GM18505 (cell line): ENCODE results near the gene NPAS1.

ENCODE experiments used
- ATAC-seq: cut with Tn5 transposase; IDR thresholded peaks from one replicate; pipeline ENCODE4 v1.9.1; 2021; ENCODE audit not compliant: unreplicated experiment
- POLR2A ChIP-seq: IDR thresholded peaks from 4 replicates; pipeline ENCODE4 v1.6.1; 2011; ENCODE audit warnings: borderline replicate concordance; ENCODE audit not compliant: insufficient read depth, insufficient read length; ENCODE audit errors: extremely low read depth

Gene NPAS1

GRCh38 chr19:46981286-46981945, 38.2 kb upstream of the NPAS1 start:
- TF ChIP-seq POLR2A, result no peak
- ATAC-seq, result no peak

DNA sequence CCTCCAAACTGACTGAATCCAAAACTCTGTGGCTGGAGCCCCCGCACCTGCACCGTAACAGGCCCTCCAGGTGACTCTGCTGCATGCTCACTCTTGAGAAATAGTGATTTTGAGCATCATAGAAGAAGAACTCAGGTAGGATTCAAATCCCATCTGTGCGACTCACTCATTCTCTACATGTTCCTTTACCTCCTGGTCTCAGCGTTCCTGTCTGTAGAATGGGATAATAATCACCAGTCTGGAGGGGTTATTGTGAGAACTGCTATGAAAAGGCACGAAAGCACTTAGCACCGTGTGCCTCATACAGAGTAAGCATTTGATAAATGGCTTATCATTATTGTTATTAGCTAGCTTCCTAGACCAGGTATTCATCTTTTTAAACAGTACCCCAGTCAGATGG, 36.5 kb upstream of the NPAS1 start:
- no peak for TF ChIP-seq POLR2A
- ATAC-seq, result no peak

DNA sequence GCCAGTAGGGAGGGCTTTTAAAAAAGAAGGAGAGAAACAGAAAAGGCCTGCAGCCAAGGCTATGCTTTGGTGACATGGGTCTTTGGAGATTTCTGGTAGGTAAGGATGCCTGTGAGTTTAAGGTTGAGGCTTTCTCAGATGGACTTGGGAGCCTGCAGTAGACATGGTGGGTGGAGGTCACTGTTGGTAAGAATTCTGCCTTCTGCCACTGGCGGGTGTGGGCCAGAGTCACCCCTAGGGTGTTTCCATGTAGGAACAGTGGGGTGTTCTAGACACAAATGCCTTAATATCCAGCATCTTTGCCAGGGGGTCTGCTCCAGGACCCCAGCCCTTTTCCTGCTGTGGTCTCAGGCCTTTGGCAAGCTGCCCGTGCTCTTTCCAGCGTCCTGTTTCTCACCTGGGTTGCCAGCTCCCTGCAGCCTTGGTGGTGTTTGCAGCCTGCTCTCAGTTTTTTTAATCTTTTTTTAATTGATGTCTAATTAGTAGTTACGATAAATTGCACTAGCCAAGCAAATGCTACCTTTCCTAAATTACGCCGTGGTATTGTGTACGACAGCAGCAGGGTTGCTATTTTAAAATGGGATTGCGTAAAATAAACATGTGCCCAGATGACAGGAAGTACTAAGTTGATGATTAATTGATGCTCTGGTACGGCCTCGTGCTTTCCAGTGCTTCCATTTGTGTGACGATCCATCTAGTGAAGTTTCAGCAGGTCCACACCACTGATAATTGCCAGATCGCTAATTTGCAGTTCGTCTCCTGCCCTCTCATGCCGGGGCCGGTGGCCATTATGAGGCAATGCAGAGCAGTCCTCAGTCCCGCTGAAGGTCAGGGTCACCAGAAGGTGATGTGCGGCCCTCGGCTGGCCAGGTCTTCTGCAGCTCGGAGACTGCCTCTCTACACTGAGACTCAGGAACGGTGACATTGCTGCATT, 35.3 kb upstream of the NPAS1 start:
- TF ChIP-seq POLR2A, result no peak
- no peak for ATAC-seq

DNA sequence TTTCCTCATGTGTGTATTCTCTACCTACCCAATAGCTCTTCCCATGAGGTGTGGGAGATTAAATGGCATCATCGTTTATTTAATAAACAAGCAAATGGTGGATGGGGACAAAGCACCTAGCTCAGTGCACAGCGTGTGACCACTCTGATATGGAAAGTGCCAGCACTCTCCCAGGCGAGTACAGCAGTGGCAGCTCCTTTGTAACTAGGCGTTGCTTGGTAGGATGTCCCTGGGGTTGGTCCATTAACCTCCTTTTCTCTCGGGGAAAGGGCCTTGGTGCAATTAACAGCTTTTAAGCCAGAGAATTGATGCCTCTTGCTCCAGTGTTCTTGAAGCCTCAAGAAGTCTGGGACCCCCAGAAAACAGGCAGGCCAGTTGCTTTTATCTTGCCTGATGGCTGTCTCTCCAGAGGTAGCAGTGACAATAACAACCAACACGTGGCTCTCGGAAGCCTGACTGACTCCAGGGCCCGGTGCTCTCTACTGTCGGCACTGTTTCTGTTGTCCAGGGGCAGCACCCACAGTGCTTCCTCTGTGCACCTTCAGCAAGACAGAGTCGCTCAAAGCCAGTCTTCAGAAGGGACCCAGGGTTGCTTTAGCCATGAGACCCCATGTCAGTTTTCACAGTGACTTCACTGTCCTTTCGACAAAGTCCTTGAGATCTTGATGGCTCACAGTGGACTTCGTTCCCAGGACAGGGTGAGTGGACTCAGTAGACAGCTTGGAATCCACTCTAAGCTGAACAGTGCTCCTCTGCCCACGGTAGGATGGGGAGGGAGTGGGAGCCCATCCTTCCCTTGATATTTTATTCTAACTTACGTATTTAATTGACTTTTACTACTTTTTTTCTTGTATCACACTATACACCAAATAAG, 33.9 kb upstream of the NPAS1 start:
- ATAC-seq, result no peak

GRCh38 chr19:46988614-46989230, 30.9 kb upstream of the NPAS1 start:
- no peak for TF ChIP-seq POLR2A
- no peak for ATAC-seq

More for the DNA sequence above, 33.9 kb upstream of the NPAS1 start:
- no peak for TF ChIP-seq POLR2A

DNA sequence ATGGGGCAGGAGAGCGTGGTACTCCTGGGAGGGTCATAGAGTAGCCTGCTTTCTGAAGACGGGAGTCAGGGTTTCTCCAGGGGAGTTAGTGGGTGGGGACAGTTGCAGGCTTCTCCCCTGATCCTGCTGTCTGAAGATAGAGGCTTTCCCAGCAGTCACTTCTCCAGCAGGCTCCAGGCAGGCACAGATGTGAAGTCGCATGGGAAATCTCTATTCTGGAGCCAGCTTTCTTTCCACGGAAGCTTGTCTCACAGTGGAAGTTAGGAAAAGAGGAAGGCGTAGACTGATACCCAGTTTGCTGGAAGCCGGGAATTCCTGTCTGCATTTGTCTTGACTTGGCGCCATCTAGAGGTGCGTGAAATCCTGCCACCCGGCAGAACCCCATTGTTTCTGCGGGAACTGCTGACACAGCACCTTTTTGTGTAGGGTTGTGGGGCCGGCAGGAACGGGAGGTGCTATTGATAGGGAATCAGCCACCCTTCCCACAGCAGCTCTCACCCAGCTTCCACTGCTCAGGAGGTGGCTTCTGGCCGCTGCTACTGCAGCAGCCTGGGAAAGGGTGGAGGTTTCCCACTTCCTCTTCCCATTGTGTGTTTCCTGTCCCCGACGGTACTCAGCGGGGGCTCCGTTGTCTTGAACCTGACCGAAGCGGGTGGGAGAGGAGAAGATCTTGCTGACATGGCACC, 28.5 kb upstream of the NPAS1 start:
- ATAC-seq, result no peak
- no peak for TF ChIP-seq POLR2A

DNA sequence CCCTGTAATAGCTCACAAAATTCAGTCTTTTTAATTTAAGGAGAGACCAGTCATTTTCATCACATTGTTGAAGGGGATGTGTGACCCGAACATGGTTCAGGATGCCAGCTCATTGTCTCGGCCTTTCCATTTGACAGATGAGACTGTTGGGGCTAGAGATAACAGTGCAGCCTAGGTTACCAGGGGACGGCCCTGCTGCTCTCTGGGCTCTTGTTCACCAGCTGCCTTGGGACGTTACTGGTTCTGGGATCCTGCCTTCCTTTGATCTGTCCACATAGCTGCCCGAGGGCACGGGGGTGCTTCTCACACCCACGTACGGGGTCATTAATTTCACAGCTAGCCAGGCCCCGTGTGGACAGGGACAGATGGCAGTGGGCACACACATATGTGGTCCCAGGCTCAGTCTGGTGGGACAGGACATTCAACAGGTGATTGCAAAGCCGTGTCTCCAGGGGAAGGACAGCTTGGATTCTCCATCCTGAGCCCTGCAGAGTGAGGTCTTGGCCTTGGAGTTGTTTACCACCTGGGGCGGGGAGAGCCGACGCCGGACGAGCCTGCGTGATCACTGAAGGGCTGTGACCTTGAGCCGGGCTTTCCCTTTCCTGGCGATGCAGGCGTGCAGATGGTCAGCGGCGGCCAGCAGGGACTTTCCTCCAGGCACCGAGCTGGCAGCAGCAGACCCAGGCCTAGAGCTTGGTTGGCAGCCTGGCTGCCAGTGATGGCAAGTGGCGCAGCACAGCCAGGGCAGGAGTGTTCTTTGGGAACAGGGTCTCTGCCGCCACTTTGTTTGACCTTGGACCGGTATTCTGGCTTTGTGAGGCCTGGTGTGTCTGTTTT, 26.7 kb upstream of the NPAS1 start:
- ATAC-seq, result no peak
- TF ChIP-seq POLR2A, result no peak

- no peak for TF ChIP-seq POLR2A
- ATAC-seq, result no peak
These were observed 26.0 kb upstream of the NPAS1 start for GRCh38 chr19:46993622-46994021.

GRCh38 chr19:46994141-46994686, 25.4 kb upstream of the NPAS1 start:
- no peak for ATAC-seq
- no peak for TF ChIP-seq POLR2A

DNA sequence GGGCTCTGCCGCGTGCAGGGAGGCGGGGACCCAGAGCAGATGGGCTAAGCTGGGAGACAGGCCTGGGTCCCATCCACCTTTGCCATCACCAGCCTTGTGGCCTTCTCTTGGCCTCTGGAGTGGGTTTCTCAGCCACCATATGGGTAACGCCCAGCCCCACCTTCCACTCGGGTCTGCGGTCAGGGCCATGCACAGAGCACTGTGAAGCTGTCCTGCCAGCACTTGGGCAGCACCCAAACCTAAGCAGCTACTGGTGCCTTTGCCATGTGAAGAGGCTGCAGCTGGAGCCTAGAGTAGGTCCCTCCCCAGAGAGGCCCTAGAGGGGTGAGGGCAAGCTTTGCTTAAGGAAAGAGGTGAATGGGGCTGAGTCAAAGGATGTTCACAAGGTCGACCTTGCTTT, 24.1 kb upstream of the NPAS1 start:
- no peak for TF ChIP-seq POLR2A
- no peak for ATAC-seq

- no peak for ATAC-seq
- no peak for TF ChIP-seq POLR2A
These were observed 21.1 kb upstream of the NPAS1 start for GRCh38 chr19:46998445-46999125.
